T47D (cell line): ENCODE measurements around the gene LRRC4.
A peak's percentile ranks its signal among the peaks of the same experiment; 100 is the strongest.

Experiments used
- DNase-seq, 2 experiments: peaks; one replicate each; pipeline versions ENCODE4 v3.0.0 to v3.0.0-alpha.2; 2011 to 2012; ENCODE audit warnings: low read depth in 1 of 2, low spot score in 1 of 2
- JUND ChIP-seq: IDR thresholded peaks from 2 replicates; pipeline ENCODE4 v1.6.1; 2012; ENCODE audit warnings: low read depth
- in situ Hi-C: cut with HindIII; loops from 2 replicates; pipeline ENCODE4 v1.10.0; 2016; ENCODE audit warnings: low sequenced_read_pairs, low pct_unique_long_range_greater_than_20kb

LRRC4 gene

DNA sequence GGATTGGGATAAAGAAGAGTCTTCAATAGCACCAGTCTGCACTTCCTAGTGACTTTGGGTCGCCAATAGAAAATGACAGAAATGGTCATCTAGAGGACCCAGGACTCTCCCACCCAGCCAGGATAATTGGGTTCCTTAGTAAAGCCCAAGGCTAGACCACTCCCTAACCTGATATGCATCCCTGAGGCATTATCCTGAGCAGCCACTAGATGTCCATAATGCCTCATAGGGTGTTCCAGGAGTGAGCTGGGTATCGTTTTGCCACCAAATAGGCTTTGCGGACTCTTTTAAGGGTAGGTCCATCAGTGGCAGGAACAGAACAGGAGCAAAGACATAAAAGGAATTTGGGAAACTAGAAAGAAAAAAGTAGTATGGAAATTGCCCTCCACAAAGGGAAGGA lies 4.5 kb upstream of the LRRC4 start:
- TF ChIP-seq JUND, result no peak
- DNase-seq, result peak in 1 of 2 experiments; percentile 27
- in situ Hi-C loops, result no loop called here

- no peak for TF ChIP-seq JUND
- DNase-seq, result no peak
- in situ Hi-C loops, result no loop called here
Measured at GRCh38 chr7:128034825-128035224, 3.6 kb upstream of the LRRC4 start.

GRCh38 chr7:128033246-128033645 lies 2.0 kb upstream of the LRRC4 start:
- no peak for DNase-seq
- in situ Hi-C loops, result no loop called here
- no peak for TF ChIP-seq JUND

GRCh38 chr7:128032605-128033235 lies 1.5 kb upstream of the LRRC4 start:
- in situ Hi-C loops, result no loop called here
- DNase-seq, result no peak
- no peak for TF ChIP-seq JUND

- in situ Hi-C loops, result no loop called here
- no peak for TF ChIP-seq JUND
- no peak for DNase-seq
Measured at GRCh38 chr7:128031901-128032604, 816 bp upstream of the LRRC4 start.

DNA sequence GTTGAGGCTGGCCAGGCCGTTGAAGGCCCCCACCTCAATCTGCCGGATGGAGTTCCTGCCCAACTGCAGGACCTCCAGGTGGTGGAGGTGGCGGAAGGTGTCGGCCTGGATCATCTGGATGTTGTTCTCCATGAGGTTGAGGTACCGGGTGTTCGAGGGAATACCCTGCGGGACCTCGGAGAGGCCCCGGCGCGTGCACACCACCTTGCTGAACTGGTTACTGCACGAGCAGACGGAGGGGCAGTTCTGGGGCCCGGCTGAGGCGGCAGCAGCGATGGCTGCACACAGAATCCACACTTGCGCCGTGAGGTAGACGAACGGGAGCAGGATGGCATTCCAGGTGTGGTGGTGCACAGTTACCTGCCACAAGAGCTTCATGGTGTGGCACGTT lies 979 bp downstream of the LRRC4 start:
- in situ Hi-C loops, result no loop called here
- DNase-seq, result no peak
- no peak for TF ChIP-seq JUND

GRCh38 chr7:128029405-128029995 lies 1.7 kb downstream of the LRRC4 start:
- DNase-seq, result no peak
- in situ Hi-C loops, result no loop called here
- TF ChIP-seq JUND, result no peak

- no peak for TF ChIP-seq JUND
- DNase-seq, result no peak
- in situ Hi-C loops, result no loop called here
Measured at GRCh38 chr7:128027485-128027980, 3.7 kb downstream of the LRRC4 start.

GRCh38 chr7:128026551-128026950 lies 4.7 kb downstream of the LRRC4 start:
- no peak for DNase-seq
- in situ Hi-C loops, result no loop called here
- TF ChIP-seq JUND, result no peak

- TF ChIP-seq JUND, result no peak
- in situ Hi-C loops, result no loop called here
- no peak for DNase-seq
Measured at GRCh38 chr7:128025819-128026218, 5.4 kb downstream of the LRRC4 start.

DNA sequence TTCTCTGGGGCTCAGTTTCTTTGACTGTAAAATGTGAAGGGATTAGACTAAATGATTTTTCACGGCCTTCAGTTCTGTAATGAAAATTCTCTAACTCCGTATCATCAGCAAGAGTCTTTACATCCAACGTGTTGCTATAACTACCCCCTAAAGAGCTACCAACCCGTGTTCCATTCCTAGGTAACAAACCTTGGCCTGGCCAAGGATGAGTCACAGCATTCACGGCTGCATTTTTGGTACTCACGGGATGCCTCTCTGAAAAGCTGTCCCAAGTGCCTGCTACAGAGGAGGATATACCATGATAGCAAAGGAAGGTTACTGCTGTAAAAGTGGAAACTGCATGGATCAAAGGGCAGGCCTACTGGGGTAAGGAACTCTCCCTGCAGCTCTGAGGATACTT lies 5.9 kb downstream of the LRRC4 start:
- DNase-seq, result no peak
- in situ Hi-C loops, result no loop called here
- no peak for TF ChIP-seq JUND

GRCh38 chr7:128024151-128024550 lies 7.1 kb downstream of the LRRC4 start:
- in situ Hi-C loops, result no loop called here
- no peak for TF ChIP-seq JUND
- no peak for DNase-seq

GRCh38 chr7:128022631-128023532 lies 8.4 kb downstream of the LRRC4 start:
- DNase-seq, result peak in 1 of 2 experiments; percentile 28
- TF ChIP-seq JUND, result no peak
- in situ Hi-C loops, result no loop called here
